ENCODE results near the gene MACROD2.

Gene MACROD2

GRCh38 chr20:14782731-14783130 is 787.4 kb downstream of the MACROD2 start:
- no peak for DNase-seq

GRCh38 chr20:14783766-14784165 is 788.5 kb downstream of the MACROD2 start:
- DNase-seq = no peak

- no peak for DNase-seq
Observed at GRCh38 chr20:14785065-14785743, 789.9 kb downstream of the MACROD2 start.

GRCh38 chr20:14790190-14790589 is 794.9 kb downstream of the MACROD2 start:
- DNase-seq = no peak

GRCh38 chr20:14790771-14791620 is 795.7 kb downstream of the MACROD2 start:
- DNase-seq = no peak

GRCh38 chr20:14792915-14793314 is 797.6 kb downstream of the MACROD2 start:
- no peak for DNase-seq

- no peak for DNase-seq
Observed at GRCh38 chr20:14799545-14800216, 804.4 kb downstream of the MACROD2 start.

- no peak for DNase-seq
Observed at GRCh38 chr20:14800707-14801425, 805.5 kb downstream of the MACROD2 start.

GRCh38 chr20:14801591-14802325 is 806.4 kb downstream of the MACROD2 start:
- no peak for DNase-seq

GRCh38 chr20:14807224-14807623 is 811.9 kb downstream of the MACROD2 start:
- DNase-seq = no peak

GRCh38 chr20:14815340-14815739 is 820.0 kb downstream of the MACROD2 start:
- DNase-seq = no peak

- no peak for DNase-seq
Observed at GRCh38 chr20:14816471-14816870, 821.2 kb downstream of the MACROD2 start.

GRCh38 chr20:14817101-14817500 is 821.8 kb downstream of the MACROD2 start:
- no peak for DNase-seq

GRCh38 chr20:14820771-14821170 is 825.5 kb downstream of the MACROD2 start:
- DNase-seq = no peak

GRCh38 chr20:14821251-14821650 is 825.9 kb downstream of the MACROD2 start:
- no peak for DNase-seq

- DNase-seq = no peak
Observed at GRCh38 chr20:14824996-14825395, 829.7 kb downstream of the MACROD2 start.

GRCh38 chr20:14826543-14827313 is 831.4 kb downstream of the MACROD2 start:
- no peak for DNase-seq

GRCh38 chr20:14828459-14828858 is 833.1 kb downstream of the MACROD2 start:
- no peak for DNase-seq

- no peak for DNase-seq
Observed at GRCh38 chr20:14829906-14830305, 834.6 kb downstream of the MACROD2 start.

GRCh38 chr20:14830466-14830865 is 835.1 kb downstream of the MACROD2 start:
- no peak for DNase-seq

- DNase-seq = no peak
Observed at GRCh38 chr20:14830899-14831298, 835.6 kb downstream of the MACROD2 start.

- DNase-seq = no peak
Observed at GRCh38 chr20:14832630-14833029, 837.3 kb downstream of the MACROD2 start.

Data from hematopoietic multipotent progenitor cell treated with erythropoietin and hydrocortisone succinate and interleukin-3 and kit ligand, for 6 days (in vitro differentiated cells).